Neural cell (in vitro differentiated cells): ENCODE measurements around the gene GPATCH2L. TPM values are rescaled to one million over a fixed set of nuclear protein-coding genes. Genes with fewer than 3 reads are reported as not detected.

Experiments
- H2AFZ ChIP-seq: fragments of 200-600, 300-800 bp; sonication (generic), shearing (Covaris generic); 2 replicates; pipeline ENCODE4 v1.6.0; 2014; ENCODE audit warnings: low read depth, mild to moderate bottlenecking, antibody characterized with exemption, low read length, moderate library complexity
- H3F3A ChIP-seq: fragments of 200-600 bp; shearing (Covaris generic); 2 replicates; pipeline ENCODE4 v1.6.1; 2016; ENCODE audit warnings: mild to moderate bottlenecking, moderate library complexity, mixed read lengths, antibody characterized with exemption, low read length; ENCODE audit not compliant: insufficient read depth, poor library complexity, severe bottlenecking
- H3K27ac ChIP-seq: fragments of 200-600, 300-800 bp; sonication (generic), shearing (Covaris generic); 2 replicates; pipeline ENCODE4 v1.5.1; 2014; ENCODE audit warnings: mild to moderate bottlenecking, low read length, moderate library complexity
- H3K27me3 ChIP-seq: fragments of 300-800, 200-600 bp; sonication (generic), shearing (Covaris generic); 2 replicates; pipeline ENCODE4 v1.6.0; 2014; ENCODE audit warnings: mild to moderate bottlenecking, low read depth, low read length, moderate library complexity; ENCODE audit not compliant: insufficient read depth
- H3K36me3 ChIP-seq: fragments of 300-800, 200-600 bp; sonication (generic), shearing (Covaris generic); 2 replicates; pipeline ENCODE4 v1.5.1; 2014; ENCODE audit warnings: mild to moderate bottlenecking, antibody characterized with exemption, low read length, moderate library complexity; ENCODE audit not compliant: insufficient read depth
- H3K4me2 ChIP-seq: fragments of 300-800, 200-600 bp; sonication (generic), shearing (Covaris generic); 2 replicates; pipeline ENCODE4 v1.6.0; 2014; ENCODE audit warnings: mild to moderate bottlenecking, low read length
- H3K4me3 ChIP-seq: fragments of 300-800, 200-600 bp; sonication (generic), shearing (Covaris generic); 2 replicates; pipeline ENCODE4 v1.5.1; 2014; ENCODE audit warnings: mild to moderate bottlenecking, low read length, moderate library complexity
- H3K79me2 ChIP-seq: fragments of 200-600 bp; shearing (Covaris generic); replicated peaks from 2 replicates; pipeline ENCODE4 v1.6.0; 2014; ENCODE audit warnings: mild to moderate bottlenecking, low read length, moderate library complexity; ENCODE audit not compliant: insufficient read depth
- H3K9ac ChIP-seq: fragments of 300-800, 200-600 bp; sonication (generic), shearing (Covaris generic); 2 replicates; pipeline ENCODE4 v1.6.1; 2016; ENCODE audit warnings: mild to moderate bottlenecking, low read length, mixed read lengths
- H3K9me2 ChIP-seq: fragments of 200-600 bp; shearing (Covaris generic); 2 replicates; pipeline ENCODE4 v1.6.1; 2016; ENCODE audit warnings: mild to moderate bottlenecking, low read length, mixed read lengths; ENCODE audit not compliant: insufficient read depth
- H3K9me3 ChIP-seq: fragments of 200-600, 300-800 bp; sonication (generic), shearing (Covaris generic); 2 replicates; pipeline ENCODE4 v1.6.1; 2016; ENCODE audit warnings: mild to moderate bottlenecking, mixed run types, low read length, moderate library complexity, mixed read lengths
- H4K20me1 ChIP-seq: fragments of 200-600 bp; shearing (Covaris generic); 2 replicates; pipeline ENCODE4 v1.6.1; 2016; ENCODE audit warnings: mild to moderate bottlenecking, mixed run types; ENCODE audit not compliant: insufficient read depth
- CTCF ChIP-seq: fragments of 450-650 bp; IDR thresholded peaks from 2 replicates; pipeline ENCODE4 v1.5.1; 2014; ENCODE audit warnings: antibody characterized with exemption, mild to moderate bottlenecking, moderate library complexity; ENCODE audit not compliant: poor library complexity, severe bottlenecking
- EP300 ChIP-seq: fragments of 450-650 bp; conservative IDR thresholded peaks from 2 replicates; pipeline ENCODE4 v1.6.1; 2014; ENCODE audit warnings: antibody characterized with exemption, mild to moderate bottlenecking, moderate library complexity; ENCODE audit not compliant: poor library complexity, severe bottlenecking
- EZH2 ChIP-seq: fragments of 200-600, 300-800 bp; shearing (Covaris generic), sonication (generic); IDR thresholded peaks from 2 replicates; pipeline ENCODE4 v1.6.1; 2014; ENCODE audit warnings: antibody characterized with exemption, low read length, borderline replicate concordance, mild to moderate bottlenecking; ENCODE audit not compliant: insufficient read depth, poor library complexity, severe bottlenecking
- MXI1 ChIP-seq: fragments of 450-650 bp; conservative IDR thresholded peaks from 2 replicates; pipeline ENCODE4 v1.6.1; 2014; ENCODE audit warnings: antibody characterized with exemption, mild to moderate bottlenecking; ENCODE audit not compliant: poor library complexity, severe bottlenecking
- POLR2AphosphoS5 ChIP-seq: IDR thresholded peaks from 2 replicates; pipeline ENCODE4 v1.6.1; 2012
- RAD21 ChIP-seq: fragments of 450-650 bp; conservative IDR thresholded peaks from 2 replicates; pipeline ENCODE4 v1.6.1; 2014; ENCODE audit warnings: antibody characterized with exemption, mild to moderate bottlenecking, moderate library complexity
- REST ChIP-seq: IDR thresholded peaks from 2 replicates; pipeline ENCODE4 v1.6.1; 2012; ENCODE audit warnings: borderline replicate concordance
- SMC3 ChIP-seq: fragments of 450-650 bp; conservative IDR thresholded peaks from 2 replicates; pipeline ENCODE4 v1.6.1; 2014; ENCODE audit warnings: antibody characterized with exemption, mild to moderate bottlenecking, moderate library complexity; ENCODE audit not compliant: poor library complexity
- TAF1 ChIP-seq: IDR thresholded peaks from 2 replicates; pipeline ENCODE4 v1.6.1; 2012; ENCODE audit warnings: low read depth
- polyA plus RNA-seq: library from polyadenylated mRNA; depleted of rRNA; stranded (reverse); fragments of >200 nt; gene quantifications from 2 replicates; pipeline ENCODE4 v1.2.3, GENCODE V29; 2014

GPATCH2L gene
- polyA plus RNA-seq, 1 donor from 2014 or later, result 49.6 TPM

GRCh38 chr14:76193696-76194095 lies 42.0 kb downstream of the GPATCH2L start:
- Histone ChIP-seq H3K9me2 (no peaks in the 10 kb centered on the region), H3K27ac (no peak overlapping the region), H3K36me3 (peaks cover 7% of the 10 kb centered on the region), H4K20me1 (no peaks in the 10 kb centered on the region), H3K27me3 (no peaks in the 10 kb centered on the region), H3F3A (no peaks in the 10 kb centered on the region), H3K79me2 (no peaks in the 10 kb centered on the region), H3K9me3 (no peaks in the 10 kb centered on the region), H3K9ac (no peak overlapping the region), H3K4me2 (no peak overlapping the region), H2AFZ (no peak overlapping the region), H3K4me3 (no peak overlapping the region)
- TF ChIP-seq REST, result no peak
- TF ChIP-seq TAF1, result no peak
- no peak for TF ChIP-seq EZH2
- TF ChIP-seq POLR2AphosphoS5, result no peak
- TF ChIP-seq SMC3, result no peak
- TF ChIP-seq MXI1, result no peak
- TF ChIP-seq RAD21, result no peak
- TF ChIP-seq EP300, result no peak
- TF ChIP-seq CTCF, result no peak

- Histone ChIP-seq H3K36me3 (peaks cover 7% of the 10 kb centered on the region), H3K4me3 (no peak overlapping the region), H3K4me2 (no peak overlapping the region), H4K20me1 (no peaks in the 10 kb centered on the region), H3F3A (no peaks in the 10 kb centered on the region), H3K27me3 (no peaks in the 10 kb centered on the region), H3K79me2 (no peaks in the 10 kb centered on the region), H3K9me2 (no peaks in the 10 kb centered on the region), H2AFZ (no peak overlapping the region), H3K27ac (no peak overlapping the region), H3K9ac (no peak overlapping the region), H3K9me3 (no peaks in the 10 kb centered on the region)
- no peak for TF ChIP-seq REST
- no peak for TF ChIP-seq MXI1
- no peak for TF ChIP-seq EZH2
- no peak for TF ChIP-seq POLR2AphosphoS5
- no peak for TF ChIP-seq TAF1
- no peak for TF ChIP-seq RAD21
- no peak for TF ChIP-seq EP300
- TF ChIP-seq SMC3, result no peak
- no peak for TF ChIP-seq CTCF
Measured at GRCh38 chr14:76194327-76194726, 42.6 kb downstream of the GPATCH2L start.
